HG02938 (cell line): ENCODE results near the gene MAST3.
A peak's percentile ranks its signal among the peaks of the same experiment; 100 is the strongest.

ENCODE experiments used
- ATAC-seq: cut with Tn5 transposase; IDR thresholded peaks from one replicate; pipeline ENCODE4 v1.9.1; 2021; ENCODE audit warnings: mild to moderate bottlenecking, moderate library complexity; ENCODE audit not compliant: unreplicated experiment

The MAST3 gene

DNA sequence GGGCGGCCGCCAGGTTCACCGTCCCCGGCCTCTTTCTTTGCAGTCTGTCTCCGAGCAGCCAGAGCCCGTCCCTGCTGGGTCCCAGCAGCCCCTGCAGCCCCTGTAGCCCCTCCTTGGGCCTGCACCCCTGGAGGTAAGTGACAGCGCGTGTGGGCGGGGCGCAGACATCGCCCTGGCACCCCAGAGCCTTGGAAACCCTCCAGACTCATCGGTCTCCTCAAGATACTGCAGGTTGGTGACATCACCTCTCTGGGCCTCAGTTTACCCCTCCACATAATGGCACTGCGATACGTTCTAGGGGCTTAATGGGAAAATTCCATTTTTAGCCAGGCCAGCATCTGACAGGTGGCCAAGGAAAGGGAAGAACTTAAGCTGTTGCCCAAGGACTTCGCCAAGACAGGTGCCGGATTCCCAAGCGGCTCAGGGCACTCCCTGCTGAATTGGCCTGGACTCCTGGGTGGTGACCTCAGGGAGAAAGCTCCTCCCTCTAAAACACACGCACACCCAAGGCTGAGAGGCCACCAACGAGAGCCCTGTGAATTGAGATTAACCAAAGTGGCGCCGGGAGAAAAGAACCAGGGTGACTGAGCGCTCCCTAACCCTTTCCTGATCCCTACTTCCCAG lies 13.1 kb downstream of the MAST3 start:
- no peak for ATAC-seq

GRCh38 chr19:18112989-18113478 lies 15.5 kb downstream of the MAST3 start:
- no peak for ATAC-seq

GRCh38 chr19:18113827-18114226 lies 16.2 kb downstream of the MAST3 start:
- no peak for ATAC-seq

DNA sequence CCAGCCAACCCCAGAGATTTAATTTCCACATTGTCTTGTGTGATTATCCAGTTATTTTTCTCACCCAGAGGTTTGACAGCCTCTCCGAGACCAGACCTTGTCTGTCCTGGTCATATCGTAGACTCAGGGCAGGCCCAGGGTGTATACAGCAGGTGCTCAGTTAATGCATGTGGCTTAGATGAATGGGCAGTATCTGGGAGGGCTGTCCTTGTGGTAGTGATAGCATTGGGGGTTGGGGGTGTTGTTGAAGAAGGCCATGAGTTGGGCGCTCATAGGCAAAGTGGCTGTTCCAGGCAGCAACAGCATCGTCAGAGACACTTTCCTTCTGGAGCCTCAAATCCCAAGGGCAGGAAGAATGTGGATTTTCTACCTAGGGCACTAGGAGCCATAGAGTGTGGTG lies 16.9 kb downstream of the MAST3 start:
- no peak for ATAC-seq

DNA sequence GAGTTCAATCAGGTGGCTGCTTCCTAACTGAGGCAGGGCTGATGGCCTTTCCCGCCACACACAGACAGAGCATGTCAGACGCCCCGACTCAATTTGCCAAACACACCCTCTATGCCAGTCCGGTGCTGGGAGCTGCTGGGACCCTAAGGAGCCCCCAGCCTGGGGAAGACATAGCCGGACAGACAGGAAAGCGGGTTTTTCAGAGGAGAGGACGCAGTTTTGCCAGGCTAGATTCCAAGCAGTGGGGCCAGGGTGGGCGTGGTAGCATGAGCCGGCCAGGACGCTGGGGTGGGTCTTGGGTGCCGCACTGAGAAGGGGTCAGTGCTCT lies 19.8 kb downstream of the MAST3 start:
- ATAC-seq = no peak

- ATAC-seq = peak; percentile 60
Observed at GRCh38 chr19:18117692-18118378, 20.3 kb downstream of the MAST3 start.

GRCh38 chr19:18118420-18119012 lies 20.9 kb downstream of the MAST3 start:
- ATAC-seq = peak; percentile 10

- ATAC-seq = no peak
Observed at GRCh38 chr19:18119013-18119716, 21.6 kb downstream of the MAST3 start.

DNA sequence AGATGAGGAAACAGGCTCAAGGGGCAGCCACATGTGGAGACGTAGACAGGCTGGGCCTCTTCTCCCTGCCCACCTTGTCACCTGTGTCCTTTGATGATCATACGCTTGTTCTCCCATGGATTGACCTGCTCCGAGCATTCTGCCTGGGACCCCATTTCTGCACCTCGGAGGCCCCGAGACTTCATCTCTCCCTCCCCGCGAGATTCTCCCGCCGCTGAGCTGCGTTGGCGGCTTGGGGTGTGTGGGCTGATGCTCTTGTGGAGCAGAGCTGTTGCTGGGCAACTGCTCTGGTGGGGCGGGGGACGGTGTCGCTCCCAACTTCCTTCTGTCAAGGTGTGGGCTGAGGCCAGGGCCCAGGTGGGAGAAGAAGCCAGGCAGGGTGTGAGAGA lies 22.1 kb downstream of the MAST3 start:
- no peak for ATAC-seq

DNA sequence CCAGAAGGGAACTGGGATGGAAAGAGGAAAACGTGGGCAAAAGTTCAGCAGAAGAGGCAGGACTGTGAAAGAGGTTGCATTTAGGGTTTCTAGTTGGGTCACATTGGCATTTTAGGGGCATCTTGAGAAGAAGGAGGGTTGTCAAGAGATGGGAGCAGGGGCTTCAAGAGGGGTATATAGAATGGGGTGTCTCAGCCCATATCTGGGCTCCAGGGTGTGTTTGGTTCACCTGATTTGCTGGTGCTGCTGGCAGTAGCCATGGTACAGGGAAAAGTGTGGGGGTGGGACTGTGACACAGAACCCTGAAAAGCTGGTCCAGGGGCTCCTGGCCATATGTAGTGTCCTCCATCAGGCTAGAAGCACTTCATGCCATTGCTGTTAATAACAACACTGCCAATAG lies 22.5 kb downstream of the MAST3 start:
- ATAC-seq = no peak

- ATAC-seq = no peak
Observed at GRCh38 chr19:18121166-18121565, 23.6 kb downstream of the MAST3 start.

GRCh38 chr19:18122424-18122823 lies 24.8 kb downstream of the MAST3 start:
- no peak for ATAC-seq

- no peak for ATAC-seq
Observed at GRCh38 chr19:18122860-18123795, 25.6 kb downstream of the MAST3 start.

GRCh38 chr19:18123819-18124218 lies 26.2 kb downstream of the MAST3 start:
- no peak for ATAC-seq

- no peak for ATAC-seq
Observed at GRCh38 chr19:18126097-18126496, 28.5 kb downstream of the MAST3 start.

DNA sequence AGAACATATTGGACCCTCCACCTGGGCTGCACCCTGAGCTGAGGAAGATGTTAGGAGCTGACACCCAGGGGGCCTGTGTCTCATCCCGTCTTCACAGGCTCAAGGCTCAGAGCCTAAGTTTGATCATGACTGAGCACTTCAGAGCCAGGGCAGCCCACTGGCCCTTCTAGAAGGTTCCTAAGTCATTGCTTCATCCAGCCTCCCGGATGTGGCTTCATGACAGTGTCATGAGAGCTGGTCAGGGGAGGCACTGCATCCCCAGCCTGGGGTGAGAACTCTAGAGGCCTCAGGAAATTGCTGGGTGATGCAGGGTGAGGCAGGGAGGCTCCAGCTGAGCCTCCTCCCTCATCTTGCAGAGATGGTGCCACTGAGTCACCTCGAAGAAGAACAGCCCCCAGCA lies 30.5 kb downstream of the MAST3 start:
- ATAC-seq = no peak

GRCh38 chr19:18128805-18129204 lies 31.2 kb downstream of the MAST3 start:
- no peak for ATAC-seq

DNA sequence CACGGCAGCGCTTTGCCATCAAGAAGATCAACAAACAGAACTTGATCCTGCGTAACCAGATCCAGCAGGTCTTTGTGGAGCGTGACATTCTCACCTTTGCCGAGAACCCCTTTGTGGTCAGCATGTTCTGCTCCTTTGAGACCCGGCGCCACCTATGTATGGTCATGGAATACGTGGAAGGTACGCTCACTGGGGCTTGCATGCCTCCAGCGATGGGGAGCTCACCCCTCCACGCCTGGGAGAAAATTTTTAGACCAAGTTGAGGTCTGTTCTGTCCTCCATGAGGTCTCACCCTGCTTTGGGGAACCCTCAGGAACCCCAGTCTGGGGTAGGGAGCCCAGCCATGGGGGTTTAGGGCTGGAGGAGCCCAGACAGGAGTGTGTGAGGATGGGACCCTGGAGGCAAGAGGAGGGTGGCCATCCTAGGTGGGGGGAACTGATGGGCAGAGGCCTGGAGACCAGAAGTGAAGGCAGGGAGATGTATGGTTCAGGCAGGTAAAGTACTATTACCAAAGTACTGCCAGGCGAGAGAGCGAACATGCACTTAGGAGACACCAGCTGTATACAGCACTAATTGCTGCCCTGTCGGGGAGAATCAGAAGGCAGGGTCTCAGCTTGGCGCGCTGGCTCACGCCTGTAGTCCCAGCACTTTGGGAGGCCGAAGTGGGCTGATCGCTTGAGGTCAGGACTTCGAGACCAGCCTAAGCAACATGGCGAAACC lies 33.1 kb downstream of the MAST3 start:
- ATAC-seq = no peak

DNA sequence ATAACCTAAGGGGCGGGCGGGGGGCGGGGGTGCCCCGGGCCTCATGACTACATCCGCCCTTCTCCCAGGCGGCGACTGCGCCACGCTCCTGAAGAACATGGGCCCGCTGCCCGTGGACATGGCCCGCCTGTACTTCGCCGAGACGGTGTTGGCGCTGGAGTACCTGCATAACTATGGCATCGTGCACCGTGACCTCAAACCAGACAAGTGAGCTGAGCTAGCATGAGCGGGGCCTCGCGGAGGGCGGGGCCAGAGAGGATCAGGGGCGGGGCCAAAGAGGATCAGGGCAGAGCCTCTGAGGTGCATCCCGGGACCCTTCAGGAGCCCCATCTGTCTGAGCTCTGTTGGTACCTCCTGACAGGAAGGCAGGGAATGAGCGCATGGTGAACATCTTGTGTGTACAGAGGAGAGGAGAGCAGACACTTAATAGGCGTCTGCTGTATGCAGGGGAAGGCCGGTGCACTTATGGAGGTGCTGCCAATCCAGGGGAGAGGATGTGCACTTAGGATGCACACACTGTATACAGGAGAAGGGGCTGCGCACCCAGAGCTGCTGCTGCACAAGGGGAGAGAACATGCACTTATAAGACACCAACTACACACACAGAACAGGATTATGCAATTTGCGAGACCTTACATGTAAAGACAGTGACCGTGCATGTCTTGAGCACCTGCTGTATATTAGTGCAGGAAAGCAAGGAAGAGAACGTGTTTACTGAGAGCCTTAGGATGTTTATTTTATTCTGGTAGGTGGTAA lies 34.4 kb downstream of the MAST3 start:
- ATAC-seq = no peak
